ENCODE measurements around the gene ZNF705A.
"Not testable (repeated sequence)": the region's sequence is repeated elsewhere in the genome, so short reads cannot be mapped to it uniquely, and the experiment has no call there.

ZNF705A gene

DNA sequence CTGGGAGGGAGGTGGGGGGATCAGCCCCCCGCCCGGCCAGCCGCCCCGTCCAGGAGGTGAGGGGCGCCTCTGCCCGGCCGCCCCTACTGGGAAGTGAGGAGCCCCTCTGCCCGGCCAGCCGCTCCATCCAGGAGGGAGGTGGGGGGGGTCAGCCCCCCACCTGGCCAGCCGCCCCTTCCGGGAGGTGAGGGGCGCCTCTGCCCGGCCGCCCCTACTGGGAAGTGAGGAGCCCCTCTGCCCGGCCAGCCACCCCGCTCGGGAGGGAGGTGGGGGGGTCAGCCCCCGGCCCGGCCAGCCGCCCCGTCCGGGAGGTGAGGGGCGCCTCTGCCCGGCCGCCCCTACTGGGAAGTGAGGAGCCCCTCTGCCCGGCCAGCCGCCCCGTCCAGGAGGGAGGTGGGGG, 27.4 kb downstream of the ZNF705A start:
- DNase-seq (ENCODE audit: low read depth, low spot score): not testable (repeated sequence)

DNA sequence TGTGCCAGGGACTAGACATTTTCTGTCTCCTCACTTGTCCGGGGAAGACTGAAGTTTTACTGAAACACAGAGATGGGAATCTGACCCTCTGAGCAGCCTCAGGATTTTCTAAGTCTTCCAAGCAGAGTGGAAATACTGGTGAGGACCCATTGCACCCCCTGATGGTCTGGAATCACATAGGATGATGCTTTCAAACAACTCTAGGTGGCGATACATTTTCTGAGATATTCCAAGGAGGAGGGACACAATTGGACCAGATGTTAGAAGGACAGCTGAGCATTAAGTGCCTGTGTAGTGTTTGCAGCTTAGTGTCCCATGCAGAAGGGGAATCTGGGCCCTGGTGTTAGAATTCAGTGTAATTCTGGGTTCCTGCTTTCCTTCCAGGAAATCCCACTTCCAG, 31.3 kb downstream of the ZNF705A start:
- not testable (repeated sequence) for DNase-seq (ENCODE audit: low read depth, low spot score)

DNA sequence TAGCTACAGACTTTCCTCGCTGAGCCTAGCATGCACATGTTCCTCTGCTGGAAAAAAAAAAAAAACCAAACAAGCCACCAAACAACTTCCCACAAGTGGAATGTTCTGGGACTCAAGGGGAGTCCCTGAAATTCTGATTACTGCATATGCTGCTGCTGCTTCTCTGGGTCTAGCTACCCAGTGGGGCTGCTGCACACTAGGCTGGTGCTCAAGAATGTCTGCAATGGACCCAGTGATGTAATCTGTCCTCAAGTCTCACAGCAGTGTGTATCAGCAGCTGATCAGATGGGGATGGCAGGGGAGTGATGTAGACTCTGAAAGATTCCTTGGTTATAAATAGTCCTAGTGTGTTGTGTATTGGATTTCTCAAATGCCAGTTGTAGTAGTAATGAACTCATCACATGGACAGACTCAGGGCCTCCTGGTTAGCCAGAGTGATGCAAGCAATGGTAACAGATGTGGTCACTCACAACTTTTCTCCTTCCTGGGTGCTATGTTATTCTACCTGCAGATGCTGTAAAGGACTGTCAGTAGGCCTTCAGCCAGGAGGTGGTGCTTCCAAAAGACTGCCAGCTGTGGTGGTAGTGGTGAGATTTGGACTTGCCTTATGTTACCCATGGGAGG, 41.0 kb downstream of the ZNF705A start:
- DNase-seq (ENCODE audit: low read depth, low spot score): not testable (repeated sequence)

DNA sequence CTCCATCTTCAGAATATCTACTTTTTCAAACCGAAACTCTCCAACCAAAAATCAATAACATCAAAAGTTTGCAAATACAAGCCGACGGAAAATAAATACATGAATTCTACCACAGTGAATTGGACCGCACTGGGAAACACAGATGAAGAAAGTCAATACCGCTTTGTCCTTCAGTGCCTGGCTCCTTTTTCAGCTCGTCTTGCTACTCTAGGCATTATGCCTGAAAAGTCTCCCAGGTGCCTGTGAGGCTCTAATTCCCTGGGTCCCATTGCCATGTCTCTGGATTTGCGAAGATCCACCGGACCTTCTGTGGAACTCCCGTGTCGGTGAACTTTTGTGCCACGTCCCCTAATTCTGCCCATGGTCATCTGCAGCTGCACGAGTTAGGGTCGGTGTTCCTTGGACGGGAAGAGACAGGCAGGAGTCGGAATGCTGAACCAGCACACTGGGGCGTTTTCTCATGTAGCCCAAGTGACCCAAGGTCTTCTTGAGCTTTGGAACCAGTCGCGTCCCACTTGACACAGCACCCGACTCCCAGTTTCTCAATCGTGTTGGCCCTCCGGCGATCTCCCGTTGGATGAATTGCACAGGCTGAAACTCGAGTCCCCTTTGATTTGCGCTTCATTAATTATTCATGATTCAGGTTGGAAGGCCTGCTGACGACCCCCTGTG, 62.0 kb downstream of the ZNF705A start:
- DNase-seq (ENCODE audit: low read depth, low spot score): not testable (repeated sequence)

DNA sequence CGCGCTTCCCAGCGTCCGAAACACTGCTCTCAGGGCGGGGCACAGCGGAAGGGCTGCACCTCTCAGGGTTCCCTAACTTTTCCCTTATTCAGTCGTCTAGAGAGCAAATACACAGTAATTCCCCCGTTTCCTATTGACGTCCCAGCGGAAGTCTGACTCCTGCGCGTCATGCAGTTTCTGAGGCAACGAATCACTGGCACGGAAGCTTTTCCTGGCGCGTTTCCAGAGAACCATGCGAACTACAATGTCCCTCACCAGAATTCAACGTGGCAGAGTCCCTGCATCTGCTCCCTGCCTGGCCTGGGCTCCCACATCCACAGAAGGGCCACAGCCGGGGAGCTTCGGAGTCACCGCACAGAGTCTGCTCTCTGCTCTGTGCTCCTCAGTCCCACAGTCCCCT, 64.6 kb downstream of the ZNF705A start:
- DNase-seq (ENCODE audit: low read depth, low spot score): not testable (repeated sequence)

DNA sequence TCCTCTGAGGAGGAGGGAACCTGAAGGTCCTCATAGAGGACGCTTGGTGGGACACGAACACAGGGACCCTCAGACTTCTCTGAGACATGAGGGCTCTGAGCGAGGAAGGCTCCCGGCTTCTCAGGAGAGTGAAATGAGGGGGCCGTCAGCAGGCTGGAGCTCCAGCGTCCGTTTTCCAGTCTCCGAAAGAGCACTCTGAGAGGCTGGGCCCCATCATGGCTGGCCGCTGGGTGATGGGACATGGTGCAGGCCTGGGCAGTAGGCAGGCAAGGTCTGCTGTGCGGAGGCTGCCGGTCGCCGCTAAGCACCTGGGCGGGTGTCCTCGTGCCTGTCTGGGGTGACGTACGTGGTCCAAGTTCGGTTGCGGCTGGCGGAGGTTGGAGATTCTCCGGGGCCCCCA, 65.0 kb downstream of the ZNF705A start:
- DNase-seq (ENCODE audit: low read depth, low spot score): not testable (repeated sequence)

DNA sequence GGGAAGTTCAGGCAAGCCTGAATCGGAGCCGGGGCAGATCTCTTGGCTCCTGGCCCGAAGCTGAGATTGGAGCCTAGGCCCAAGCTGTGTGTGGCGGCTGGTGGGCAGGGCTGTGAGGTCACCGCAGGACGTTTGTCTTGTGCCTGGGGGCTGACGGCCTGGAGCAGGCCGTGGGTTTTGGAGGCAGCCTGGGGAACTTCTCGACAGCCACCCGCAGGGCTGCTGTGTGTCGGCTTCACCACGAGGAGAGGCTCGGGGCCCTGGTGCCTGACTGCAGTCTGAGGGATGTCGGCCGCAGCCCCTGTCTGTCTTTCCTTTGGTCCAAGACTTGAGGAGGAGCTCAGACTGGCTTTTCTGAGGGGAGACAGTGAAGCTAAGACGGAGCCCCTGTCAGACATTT, 65.5 kb downstream of the ZNF705A start:
- DNase-seq (ENCODE audit: low read depth, low spot score): not testable (repeated sequence)

DNA sequence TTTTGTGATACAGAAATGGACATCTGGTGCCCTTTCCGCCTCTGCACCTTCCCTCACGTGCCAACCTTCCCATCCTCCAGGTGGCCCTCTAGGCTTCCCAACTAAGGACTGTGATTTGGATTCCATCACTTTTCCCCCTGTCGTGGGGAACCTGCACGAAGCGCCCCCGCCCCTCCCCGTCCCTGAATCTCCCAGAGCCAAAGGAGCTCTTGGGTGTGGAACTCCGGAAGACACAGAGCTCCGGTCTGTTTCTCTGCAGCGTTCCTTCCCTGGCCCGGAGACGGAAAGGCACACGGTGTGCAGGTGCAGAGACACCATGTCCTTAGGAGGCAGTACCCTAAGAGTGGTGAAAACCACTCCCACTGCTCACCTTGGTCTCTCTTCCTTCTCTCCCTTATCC, 66.8 kb downstream of the ZNF705A start:
- not testable (repeated sequence) for DNase-seq (ENCODE audit: low read depth, low spot score)

DNA sequence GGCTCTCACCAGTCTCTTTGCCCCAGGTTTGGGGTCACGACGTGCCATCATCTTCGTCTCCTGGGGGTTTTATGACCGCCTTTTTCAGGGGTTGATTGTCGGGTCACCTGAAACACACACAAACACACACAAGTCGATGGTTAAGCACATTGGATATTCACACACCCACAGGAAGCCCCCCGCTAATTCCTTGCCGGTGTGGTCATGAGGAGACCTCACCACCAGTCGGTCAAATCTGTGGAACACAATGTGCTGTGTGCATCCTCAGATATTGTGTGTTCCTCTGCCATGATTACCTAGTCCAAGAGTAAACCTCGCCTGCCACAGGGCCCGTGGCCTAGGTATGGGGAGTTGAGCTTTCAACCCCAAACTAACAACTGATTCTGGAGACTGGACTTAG, 68.0 kb downstream of the ZNF705A start:
- not testable (repeated sequence) for DNase-seq (ENCODE audit: low read depth, low spot score)

DNA sequence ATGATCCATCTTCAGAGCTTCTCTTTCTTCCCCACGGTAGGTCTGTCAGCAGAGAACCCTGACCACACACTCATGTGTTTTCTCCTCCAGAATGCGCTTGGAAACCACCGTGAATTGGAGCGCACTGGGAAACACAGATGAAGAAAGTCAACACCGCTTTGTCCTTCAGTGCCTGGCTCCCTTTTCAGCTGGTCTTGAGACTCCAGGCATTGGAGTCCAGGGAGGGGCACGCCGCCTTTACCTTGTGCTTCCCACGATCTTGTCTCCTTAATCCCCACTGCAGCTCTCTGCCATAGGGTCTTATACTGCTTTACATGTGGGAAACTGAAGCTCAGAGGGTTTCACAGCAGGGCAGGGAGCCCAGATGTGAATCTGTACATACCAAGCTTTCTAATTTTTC, 69.5 kb downstream of the ZNF705A start:
- no peak for DNase-seq (ENCODE audit: low read depth, low spot score)

DNA sequence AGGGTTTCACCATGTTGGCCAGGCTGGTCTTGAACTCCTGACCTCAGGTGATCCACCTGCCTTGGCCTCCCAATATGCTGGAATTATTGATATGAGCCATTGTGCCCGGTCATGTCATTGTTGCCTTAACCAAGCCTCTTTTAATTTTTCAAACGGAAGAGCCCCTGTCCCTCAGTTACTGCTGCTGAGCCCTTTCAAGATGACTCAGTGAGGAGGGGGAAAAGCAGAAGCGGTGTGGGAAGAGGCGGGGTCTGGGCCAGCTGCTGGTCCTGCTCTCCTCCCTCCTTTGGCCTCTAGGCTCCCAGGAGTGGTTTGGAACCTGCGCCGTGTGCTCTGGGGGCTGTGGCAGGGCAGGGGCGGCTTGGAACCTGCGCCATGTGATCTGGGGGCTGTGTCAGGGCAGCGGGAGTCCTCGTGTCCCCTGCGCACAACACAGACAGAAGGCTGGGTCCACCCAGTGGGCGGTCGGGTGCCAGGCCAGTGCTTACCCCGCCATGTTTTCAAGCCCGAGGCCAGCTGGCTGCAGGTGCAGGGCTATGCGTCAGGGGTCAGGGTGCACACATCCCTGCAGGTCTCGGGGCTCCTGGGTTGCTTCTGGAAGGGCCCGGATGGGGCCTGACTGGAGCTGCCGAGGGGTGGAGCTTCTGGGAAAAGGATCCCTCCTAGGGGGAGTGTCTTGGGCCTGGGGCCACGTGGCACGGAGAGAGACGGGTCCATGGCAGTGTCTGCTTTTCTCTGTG, 70.3 kb downstream of the ZNF705A start, which contains the start of gene FAM90A1:
TSS of gene FAM90A1 (minus strand) at position 627 of the 740 bp plus-strand sequence. CDS start 2,786 bp downstream, outside the sequence.
- DNase-seq (ENCODE audit: low read depth, low spot score): not testable (repeated sequence)

DNA sequence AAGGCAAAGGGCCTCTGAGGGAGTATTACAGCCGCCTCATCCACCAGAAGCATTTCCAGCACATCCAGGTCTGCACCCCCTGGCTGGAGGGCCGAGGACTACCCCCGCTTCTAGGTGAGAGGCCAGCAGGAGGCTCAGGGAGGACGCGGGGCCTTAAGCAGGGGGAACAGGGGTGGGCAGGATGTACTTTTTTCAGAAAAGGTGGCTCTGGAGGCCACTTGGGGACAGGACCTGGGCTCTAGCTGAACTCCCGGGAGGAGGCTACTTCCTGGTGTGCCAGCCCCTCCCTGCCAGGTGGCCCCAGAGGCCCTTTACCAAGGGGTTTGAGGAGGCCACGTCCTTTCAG, 70.9 kb downstream of the ZNF705A start:
- not testable (repeated sequence) for DNase-seq (ENCODE audit: low read depth, low spot score)

DNA sequence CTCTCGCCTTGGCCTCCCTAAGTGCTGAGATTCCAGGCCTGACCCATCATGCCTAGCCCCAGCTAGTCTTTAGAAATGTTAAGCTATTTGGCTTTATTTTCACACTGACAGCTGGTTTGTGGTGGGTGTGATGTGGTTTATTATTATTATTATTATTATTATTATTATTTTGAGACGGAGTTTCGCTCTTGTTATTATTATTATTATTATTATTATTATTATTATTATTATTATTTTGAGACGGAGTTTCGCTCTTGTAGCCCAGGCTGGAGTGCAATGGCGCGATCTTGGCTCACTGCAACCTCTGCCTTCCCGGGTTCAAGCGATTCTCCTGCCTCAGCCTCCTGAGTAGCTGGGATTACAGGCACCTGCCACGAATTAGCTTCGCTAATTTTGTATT, 71.8 kb downstream of the ZNF705A start:
- DNase-seq (ENCODE audit: low read depth, low spot score): not testable (repeated sequence)

DNA sequence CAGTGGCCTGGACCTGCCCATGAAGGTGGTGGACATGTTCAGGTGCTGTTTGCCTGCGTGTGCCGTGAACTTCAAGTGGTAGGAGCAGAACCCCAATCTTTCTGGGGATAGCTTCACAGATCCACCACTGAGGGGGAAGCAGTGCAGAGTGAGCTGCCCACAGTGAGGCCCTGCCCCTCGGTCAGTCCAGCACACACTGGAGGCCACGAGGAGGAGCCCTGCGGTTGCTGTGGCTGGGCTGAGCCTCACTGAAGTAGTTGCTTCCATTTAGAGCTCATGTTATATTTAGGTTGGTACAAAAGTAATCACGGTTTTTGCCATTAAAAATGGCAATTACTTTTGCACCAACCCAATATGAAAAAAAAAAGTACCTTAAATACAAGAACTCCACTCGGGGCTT, 72.7 kb downstream of the ZNF705A start:
- DNase-seq (ENCODE audit: low read depth, low spot score): not testable (repeated sequence)
